ENCODE data around the gene RNF130.
"Not testable (repeated sequence)": the region's sequence is repeated elsewhere in the genome, so short reads cannot be mapped to it uniquely, and the experiment has no call there.

RNF130 gene

GRCh38 chr5:180053061-180053602, 18.4 kb downstream of the RNF130 start:
- DNase-seq = no peak

- no peak for DNase-seq
These were observed 19.2 kb downstream of the RNF130 start for GRCh38 chr5:180052211-180052818.

- no peak for DNase-seq
These were observed 21.2 kb downstream of the RNF130 start for GRCh38 chr5:180050121-180050940.

GRCh38 chr5:180049185-180049548, 22.4 kb downstream of the RNF130 start:
- DNase-seq = no peak

- DNase-seq = no peak
These were observed 23.9 kb downstream of the RNF130 start for GRCh38 chr5:180047667-180048066.

- no peak for DNase-seq
These were observed 24.9 kb downstream of the RNF130 start for GRCh38 chr5:180046656-180047055.

GRCh38 chr5:180045889-180046499, 25.6 kb downstream of the RNF130 start:
- DNase-seq = no peak

GRCh38 chr5:180043377-180043776, 28.2 kb downstream of the RNF130 start:
- DNase-seq = no peak

- no peak for DNase-seq
These were observed 30.0 kb downstream of the RNF130 start for GRCh38 chr5:180041301-180042274.

- DNase-seq = no peak
These were observed 31.0 kb downstream of the RNF130 start for GRCh38 chr5:180040287-180041214.

GRCh38 chr5:180035206-180035931, 36.2 kb downstream of the RNF130 start:
- no peak for DNase-seq

GRCh38 chr5:180034564-180034963, 37.0 kb downstream of the RNF130 start:
- DNase-seq = no peak

- no peak for DNase-seq
These were observed 44.0 kb downstream of the RNF130 start for GRCh38 chr5:180027459-180028089.

GRCh38 chr5:180026734-180027458, 44.7 kb downstream of the RNF130 start:
- no peak for DNase-seq

GRCh38 chr5:180026320-180026719, 45.2 kb downstream of the RNF130 start:
- no peak for DNase-seq

- DNase-seq = no peak
These were observed 49.7 kb downstream of the RNF130 start for GRCh38 chr5:180021900-180022299.

GRCh38 chr5:180020176-180020575, 51.4 kb downstream of the RNF130 start:
- DNase-seq = no peak

GRCh38 chr5:180018347-180019060, 53.1 kb downstream of the RNF130 start:
- DNase-seq = no peak

- not testable (repeated sequence) for DNase-seq
These were observed 56.0 kb downstream of the RNF130 start for GRCh38 chr5:180015523-180015922.

Measured in cortex of kidney (tissue), 1 donor.